Fibroblast of lung (primary cell): ENCODE results near the gene STARD8.

Experiments
- EZH2 ChIP-seq: IDR thresholded peaks from 2 replicates; pipeline ENCODE4 v1.5.1; 2012; ENCODE audit warnings: low read length, control low read depth, mild to moderate bottlenecking; ENCODE audit errors: missing control alignments
- TF ChIP-seq, protein P1 (sequence below), 2 donors: IDR thresholded peaks in 1 of 2; conservative IDR thresholded peaks in 1 of 2; 1 replicate in 1 of 2; 2 replicates in 1 of 2; pipeline ENCODE4 v1.5.1; 2011 to 2012; ENCODE audit warnings: low read length in 2 of 2, control low read depth in 1 of 2, inconsistent platforms in 1 of 2, low read depth in 1 of 2, mild to moderate bottlenecking in 1 of 2

DNA sequence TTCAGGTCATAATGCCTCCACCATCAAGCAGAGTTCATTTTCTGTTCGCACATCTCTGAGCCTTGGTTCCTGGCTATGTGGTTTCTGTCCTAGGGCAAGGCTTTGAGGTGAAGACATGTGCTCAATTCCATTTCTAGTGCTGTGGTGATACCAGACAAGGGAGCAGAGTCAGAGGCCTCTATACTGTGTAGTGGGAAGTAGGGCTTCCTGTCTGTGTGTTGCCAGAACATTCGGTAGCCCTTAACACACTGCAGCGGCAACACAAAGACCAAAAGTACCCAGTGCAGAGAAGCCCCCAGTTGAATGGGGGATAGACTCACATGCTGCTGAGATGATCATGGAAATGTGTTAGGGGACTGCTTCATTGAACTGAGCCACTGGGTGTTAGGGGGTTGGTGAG, 56.4 kb downstream of the STARD8 start:
- TF ChIP-seq, protein P1, sequence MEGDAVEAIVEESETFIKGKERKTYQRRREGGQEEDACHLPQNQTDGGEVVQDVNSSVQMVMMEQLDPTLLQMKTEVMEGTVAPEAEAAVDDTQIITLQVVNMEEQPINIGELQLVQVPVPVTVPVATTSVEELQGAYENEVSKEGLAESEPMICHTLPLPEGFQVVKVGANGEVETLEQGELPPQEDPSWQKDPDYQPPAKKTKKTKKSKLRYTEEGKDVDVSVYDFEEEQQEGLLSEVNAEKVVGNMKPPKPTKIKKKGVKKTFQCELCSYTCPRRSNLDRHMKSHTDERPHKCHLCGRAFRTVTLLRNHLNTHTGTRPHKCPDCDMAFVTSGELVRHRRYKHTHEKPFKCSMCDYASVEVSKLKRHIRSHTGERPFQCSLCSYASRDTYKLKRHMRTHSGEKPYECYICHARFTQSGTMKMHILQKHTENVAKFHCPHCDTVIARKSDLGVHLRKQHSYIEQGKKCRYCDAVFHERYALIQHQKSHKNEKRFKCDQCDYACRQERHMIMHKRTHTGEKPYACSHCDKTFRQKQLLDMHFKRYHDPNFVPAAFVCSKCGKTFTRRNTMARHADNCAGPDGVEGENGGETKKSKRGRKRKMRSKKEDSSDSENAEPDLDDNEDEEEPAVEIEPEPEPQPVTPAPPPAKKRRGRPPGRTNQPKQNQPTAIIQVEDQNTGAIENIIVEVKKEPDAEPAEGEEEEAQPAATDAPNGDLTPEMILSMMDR (conservative IDR thresholded peaks at IDR 0.05 in 1 of 2, IDR thresholded peaks at IDR 0.05 in 1 of 2; ENCODE audit: low read depth in 1 of 2, low read length in 2 of 2) = no peak
- TF ChIP-seq EZH2 = no peak
